Large intestine (tissue), 3 donors: ENCODE results near the gene POT1. TPM values are rescaled to one million over a fixed set of nuclear protein-coding genes. Genes with fewer than 3 reads are reported as not detected.

Experiments used
- DNase-seq, 2 donors: peaks; one replicate each; pipeline versions ENCODE4 v3.0.0 to v3.0.0-alpha.2; 2013
- H3K27ac ChIP-seq: one replicate; pipeline ENCODE4 v1.5.1; 2013; ENCODE audit warnings: low read length
- H3K27me3 ChIP-seq: 2 replicates; pipeline ENCODE4 v1.6.1; 2013; ENCODE audit warnings: low read length; ENCODE audit not compliant: control insufficient read depth, insufficient read depth
- H3K36me3 ChIP-seq: 2 replicates; pipeline ENCODE4 v1.6.1; 2013; ENCODE audit warnings: low read length; ENCODE audit not compliant: control insufficient read depth, insufficient read depth
- H3K4me1 ChIP-seq: one replicate; pipeline ENCODE4 v1.6.1; 2013; ENCODE audit warnings: low read length; ENCODE audit not compliant: control insufficient read depth, insufficient read depth
- H3K4me3 ChIP-seq: one replicate; pipeline ENCODE4 v1.5.1; 2013; ENCODE audit warnings: low read length
- H3K9me3 ChIP-seq: one replicate; pipeline ENCODE4 v1.6.1; 2013; ENCODE audit warnings: mild to moderate bottlenecking, low read depth, low read length, moderate library complexity; ENCODE audit not compliant: control insufficient read depth
- WGBS: methylation state at CpG from one replicate; pipeline ENCODE4 v1.1.5; 2013; ENCODE audit warnings: low lambda C conversion rate; ENCODE audit not compliant: insufficient coverage; 5-methylcytosine and 5-hydroxymethylcytosine counted together
- polyA plus RNA-seq: library from polyadenylated mRNA; unstranded; fragments of 120-200 nt; gene quantifications from one replicate; pipeline ENCODE4 v1.2.1, GENCODE V29; 2013

Gene POT1
- polyA plus RNA-seq, 1 donor: 18.2 TPM

DNA sequence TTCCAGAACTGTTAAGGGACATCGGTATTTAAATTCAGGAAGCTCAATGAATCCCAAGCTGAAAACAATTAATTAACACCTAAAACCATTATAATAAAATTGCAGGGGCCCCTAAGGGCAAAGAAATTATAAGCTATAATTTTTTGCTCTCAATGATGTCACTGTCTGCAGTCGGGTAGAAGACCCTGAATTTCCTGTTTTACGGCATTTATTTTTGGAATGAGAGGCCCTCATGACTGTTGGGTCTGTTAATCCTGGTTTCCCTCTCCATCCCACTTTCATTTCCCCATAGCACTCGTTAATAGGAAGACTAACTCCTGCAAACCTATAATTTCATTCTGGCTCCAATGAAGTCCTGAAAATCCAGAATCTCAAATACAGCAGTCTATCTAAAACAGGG lies 138.2 kb downstream of the POT1 start:
- Histone ChIP-seq H3K36me3 (no peaks in the 10 kb centered on the region), H3K4me3 (no peak overlapping the region), H3K27ac (no peak overlapping the region), H3K9me3 (no peaks in the 10 kb centered on the region), H3K4me1 (no peaks in the 10 kb centered on the region), H3K27me3 (no peaks in the 10 kb centered on the region)
- WGBS: no CpG with 5 or more reads among the region's 4 CpGs
- no peak for DNase-seq

DNA sequence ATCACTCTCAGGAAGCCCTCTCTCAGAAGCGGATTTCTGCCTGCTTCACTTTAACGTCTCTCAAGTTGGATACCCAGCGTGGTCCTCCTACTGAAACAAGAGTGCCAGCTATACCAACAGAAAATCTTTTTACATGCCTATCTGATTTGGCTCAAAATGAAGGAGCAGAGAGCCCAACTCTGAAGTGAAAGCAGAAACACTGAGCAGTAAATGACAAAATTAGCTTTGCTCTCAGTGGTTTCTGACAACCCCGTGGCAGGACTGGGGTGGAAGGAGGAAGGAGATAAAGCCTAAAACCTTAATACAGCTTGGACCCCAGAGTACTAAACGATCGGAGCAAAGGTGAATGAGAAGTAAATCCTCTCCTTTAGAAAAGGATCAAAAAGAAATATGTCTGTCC lies 139.0 kb downstream of the POT1 start:
- no peaks in the 10 kb centered on the region for H3K9me3 ChIP-seq
- H3K36me3 ChIP-seq: no peaks in the 10 kb centered on the region
- 90% methylated on average over 2 of the region's 6 CpGs for WGBS
- H3K4me1 ChIP-seq: no peaks in the 10 kb centered on the region
- no peak for DNase-seq
- no peak overlapping the region for H3K27ac ChIP-seq
- H3K27me3 ChIP-seq: no peaks in the 10 kb centered on the region
- H3K4me3 ChIP-seq: no peak overlapping the region

DNA sequence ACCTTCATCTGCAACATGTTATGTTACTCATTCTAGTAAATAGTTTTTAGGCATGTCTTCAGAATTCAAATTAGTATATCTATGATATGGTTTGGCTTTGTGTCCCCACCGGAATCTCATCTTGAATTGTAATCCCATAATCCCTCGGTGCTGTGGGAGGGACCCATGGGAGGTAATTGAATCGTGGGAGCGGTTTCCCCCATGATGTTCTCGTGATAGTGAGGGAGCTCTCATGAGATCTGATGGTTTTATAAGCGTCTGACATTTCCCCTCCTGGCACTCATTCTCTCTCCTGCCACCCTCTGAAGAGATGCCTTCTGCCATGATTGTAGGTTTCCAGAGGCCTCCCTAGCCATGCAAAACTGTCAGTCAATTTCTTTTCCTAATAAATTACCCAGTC lies 143.6 kb downstream of the POT1 start:
- no peaks in the 10 kb centered on the region for H3K36me3 ChIP-seq
- H3K9me3 ChIP-seq: no peaks in the 10 kb centered on the region
- no peak overlapping the region for H3K27ac ChIP-seq
- H3K4me3 ChIP-seq: no peak overlapping the region
- no peaks in the 10 kb centered on the region for H3K27me3 ChIP-seq
- no CpG with 5 or more reads among the region's 6 CpGs for WGBS
- no peak for DNase-seq
- peaks cover 2% of the 10 kb centered on the region for H3K4me1 ChIP-seq

DNA sequence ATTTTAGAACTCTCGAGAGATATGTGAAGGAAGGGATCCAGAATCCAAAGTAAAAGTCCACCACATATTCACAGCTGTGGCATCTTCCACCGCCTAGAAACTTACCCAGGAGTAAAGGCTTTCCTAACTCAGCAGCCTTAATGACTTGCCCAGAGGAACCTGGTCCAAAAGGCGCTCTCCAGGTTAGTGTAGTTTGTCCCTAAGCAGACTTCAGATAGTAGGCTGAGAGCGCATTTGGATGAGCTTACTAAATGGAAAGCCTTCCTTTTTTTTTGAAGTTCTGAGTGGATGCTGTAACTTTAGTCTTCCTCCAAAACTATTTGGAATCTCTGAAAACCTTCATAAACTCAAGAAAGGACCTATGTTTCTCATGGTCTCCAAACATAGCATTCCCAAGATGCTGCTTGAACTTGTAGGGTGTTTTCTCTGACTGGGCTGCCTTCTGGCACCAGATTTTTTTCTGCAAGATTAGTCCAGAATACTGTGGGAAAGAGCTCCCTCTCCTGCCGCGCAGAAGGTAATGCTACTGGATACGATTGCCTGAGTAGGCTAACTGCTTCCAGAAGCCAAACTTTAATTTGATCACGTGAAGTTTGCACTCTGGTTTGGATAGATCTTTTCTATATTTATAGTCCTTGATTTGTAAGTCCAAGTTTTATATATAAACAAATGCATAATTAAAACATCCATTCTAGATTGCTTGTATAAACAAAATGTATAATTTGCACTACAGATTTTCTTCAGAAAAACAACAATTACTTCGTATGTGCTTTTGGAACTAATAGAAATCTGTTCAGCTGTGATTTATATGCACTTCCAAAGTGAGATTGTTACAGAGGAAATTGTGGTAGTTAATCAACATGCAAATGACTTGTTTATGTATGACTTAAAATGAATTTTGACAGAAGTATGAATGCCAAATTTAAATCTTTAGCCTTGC lies 144.5 kb downstream of the POT1 start:
- DNase-seq: peak; percentile 31 to 35
- H3K27ac ChIP-seq: no peak overlapping the region
- WGBS: 17% methylated on average over 1 of the region's 9 CpGs

DNA sequence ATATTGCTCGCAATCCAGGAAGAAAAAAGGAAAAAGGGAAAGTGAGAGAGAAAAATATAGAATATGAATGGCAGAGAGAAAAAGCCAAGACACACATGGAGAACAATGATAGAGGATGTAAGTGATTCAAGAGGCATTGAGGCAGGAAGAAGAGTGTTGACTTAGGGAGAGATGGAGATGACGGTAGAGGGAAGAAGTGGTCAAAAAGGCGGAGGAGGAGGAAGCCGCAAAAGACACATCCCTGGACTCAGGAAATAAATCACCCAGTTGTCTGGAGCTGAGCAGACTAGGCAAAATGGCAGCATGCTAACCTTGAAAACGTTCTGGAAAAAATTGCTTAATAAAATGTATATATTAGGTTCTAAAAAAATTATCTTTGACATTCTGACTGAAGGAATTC lies 146.4 kb downstream of the POT1 start:
- WGBS: 89% methylated on average over 5 of the region's 5 CpGs
- no peaks in the 10 kb centered on the region for H3K9me3 ChIP-seq
- no peaks in the 10 kb centered on the region for H3K27me3 ChIP-seq
- DNase-seq: no peak
- no peak overlapping the region for H3K4me3 ChIP-seq
- no peak overlapping the region for H3K27ac ChIP-seq
- H3K4me1 ChIP-seq: peaks cover 2% of the 10 kb centered on the region
- H3K36me3 ChIP-seq: no peaks in the 10 kb centered on the region

More for the DNA sequence above, 144.5 kb downstream of the POT1 start:
- no peak overlapping the region for H3K4me3 ChIP-seq
- H3K9me3 ChIP-seq: no peaks in the 10 kb centered on the region
- no peaks in the 10 kb centered on the region for H3K36me3 ChIP-seq
- no peaks in the 10 kb centered on the region for H3K27me3 ChIP-seq
- H3K4me1 ChIP-seq: peaks cover 2% of the 10 kb centered on the region

DNA sequence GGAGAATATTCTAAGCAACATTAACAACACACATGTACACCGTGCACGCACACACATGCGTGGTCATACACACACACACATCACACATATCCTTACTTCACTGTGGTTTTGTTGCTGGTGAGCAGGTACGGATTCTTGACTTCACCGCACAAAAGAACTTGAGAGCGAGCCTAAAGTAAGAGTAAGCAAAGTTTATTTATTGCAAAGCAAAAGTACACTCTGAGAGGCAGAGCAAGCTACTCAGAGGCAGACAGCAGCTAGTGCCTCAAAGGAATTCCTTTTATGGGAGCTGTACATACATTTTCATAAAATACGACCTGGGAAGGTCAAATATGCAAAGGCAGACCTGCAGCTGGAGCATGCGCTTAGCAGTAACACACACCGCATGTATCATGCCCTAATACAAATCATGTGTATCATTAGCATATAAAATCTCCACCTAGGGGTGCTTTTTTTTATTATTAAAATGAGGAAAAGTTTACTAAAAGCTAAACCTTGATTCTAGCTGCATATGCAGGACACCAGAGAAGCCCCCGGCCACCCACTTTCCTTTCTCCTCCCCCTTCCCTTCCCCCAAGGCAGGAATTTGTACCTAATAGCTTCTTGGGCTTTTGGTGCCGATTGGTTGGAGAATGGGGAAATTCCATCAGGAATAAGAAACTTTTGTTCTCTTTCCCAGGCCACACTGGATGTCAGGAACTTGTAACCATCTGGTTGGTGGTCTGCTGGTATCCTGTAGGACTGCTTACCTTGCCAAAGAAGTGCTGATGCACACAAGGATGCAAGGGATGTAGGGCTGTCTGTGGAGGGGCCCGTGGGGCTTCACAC lies 147.5 kb downstream of the POT1 start:
- H3K27me3 ChIP-seq: no peaks in the 10 kb centered on the region
- no peak overlapping the region for H3K4me3 ChIP-seq
- H3K9me3 ChIP-seq: no peaks in the 10 kb centered on the region
- no peak overlapping the region for H3K27ac ChIP-seq
- WGBS: 74% methylated on average over 3 of the region's 12 CpGs
- no peaks in the 10 kb centered on the region for H3K36me3 ChIP-seq
- DNase-seq: no peak
- H3K4me1 ChIP-seq: peaks cover 2% of the 10 kb centered on the region

DNA sequence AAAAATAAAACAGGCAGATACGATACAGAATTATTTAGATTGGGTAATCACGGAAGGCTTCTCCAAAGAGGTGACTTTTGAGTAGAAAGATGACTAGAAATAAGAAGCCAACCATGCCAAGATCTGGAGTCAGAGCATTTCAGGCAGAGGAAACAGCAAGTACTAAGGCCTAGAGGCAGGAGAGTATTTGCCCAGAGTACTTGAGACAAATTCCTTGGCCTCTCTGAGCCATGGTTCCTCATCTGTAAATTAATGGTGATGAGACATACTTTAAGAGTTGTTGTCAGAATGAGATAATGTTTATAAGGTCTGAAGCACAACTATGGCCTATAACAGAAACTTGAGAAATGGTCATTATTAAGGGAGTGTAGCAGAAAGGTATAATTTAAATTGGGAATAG lies 148.2 kb downstream of the POT1 start:
- no peak for DNase-seq
- Histone ChIP-seq H3K36me3 (no peaks in the 10 kb centered on the region), H3K27me3 (no peaks in the 10 kb centered on the region), H3K9me3 (no peaks in the 10 kb centered on the region), H3K4me1 (peaks cover 2% of the 10 kb centered on the region), H3K27ac (no peak overlapping the region), H3K4me3 (no peak overlapping the region)
- no CpG with 5 or more reads among the region's 2 CpGs for WGBS

DNA sequence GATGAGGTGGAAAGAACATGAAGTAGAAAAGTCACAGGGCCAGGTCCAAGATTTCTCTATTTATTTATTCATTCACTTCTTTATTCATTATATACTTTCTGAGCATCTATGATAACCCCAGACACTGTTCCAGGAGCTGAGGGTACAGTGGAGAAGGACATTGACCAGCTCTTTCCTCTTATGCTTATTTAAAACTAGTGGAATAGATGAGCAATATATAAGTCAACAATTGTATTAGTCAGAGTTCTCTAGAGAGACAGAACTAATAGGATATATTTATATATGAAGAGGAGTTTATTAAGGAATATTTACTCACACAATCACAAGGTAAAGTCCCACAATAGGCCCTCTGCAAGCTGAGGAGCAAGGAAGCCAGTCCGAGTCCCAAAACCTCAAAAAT lies 149.0 kb downstream of the POT1 start:
- DNase-seq: no peak
- Histone ChIP-seq H3K4me1 (peaks cover 2% of the 10 kb centered on the region), H3K27me3 (no peaks in the 10 kb centered on the region), H3K9me3 (no peaks in the 10 kb centered on the region), H3K36me3 (no peaks in the 10 kb centered on the region), H3K27ac (no peak overlapping the region), H3K4me3 (no peak overlapping the region)
- no CpG with 5 or more reads among the region's 1 CpG for WGBS

DNA sequence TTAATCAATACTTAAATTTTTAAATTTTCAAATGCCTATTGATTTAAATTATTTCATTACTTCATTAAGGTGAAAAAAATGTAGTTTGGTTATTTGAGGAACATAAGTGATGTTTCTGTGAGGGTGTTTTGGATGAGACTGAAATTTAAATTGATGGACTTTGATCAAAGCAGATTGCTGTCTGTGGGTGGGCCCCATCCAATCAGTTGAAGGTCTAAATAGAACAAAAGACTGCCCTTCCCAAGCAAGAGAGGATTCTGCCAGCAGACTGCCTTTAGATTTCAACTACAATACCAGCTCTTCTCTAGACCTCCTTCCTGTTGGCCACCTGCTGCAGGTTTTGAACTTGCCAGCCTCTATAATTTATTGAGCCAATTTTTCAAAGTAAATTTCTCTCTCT lies 149.6 kb downstream of the POT1 start:
- Histone ChIP-seq H3K27me3 (no peaks in the 10 kb centered on the region), H3K4me3 (no peak overlapping the region), H3K36me3 (no peaks in the 10 kb centered on the region), H3K27ac (no peak overlapping the region), H3K4me1 (peaks cover 2% of the 10 kb centered on the region), H3K9me3 (no peaks in the 10 kb centered on the region)
- DNase-seq: no peak

DNA sequence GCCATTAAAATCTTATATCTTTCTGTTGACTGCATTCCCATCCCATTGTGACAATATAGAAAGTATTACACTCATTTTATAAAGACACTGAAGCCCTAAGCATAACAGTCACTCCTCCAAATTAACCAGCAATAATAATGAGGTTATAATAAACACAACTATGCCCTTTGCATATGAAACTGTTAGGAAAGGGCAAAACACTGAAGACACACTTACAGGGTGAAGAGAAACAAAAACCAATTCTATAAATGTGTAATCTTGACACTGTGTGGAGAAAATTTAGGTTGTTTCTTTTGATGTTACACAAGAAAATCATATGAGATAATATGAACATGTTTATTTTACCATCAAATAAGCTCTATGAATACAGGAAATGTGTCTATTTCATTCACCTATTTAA lies 150.0 kb downstream of the POT1 start:
- Histone ChIP-seq H3K9me3 (no peaks in the 10 kb centered on the region), H3K27me3 (no peaks in the 10 kb centered on the region), H3K27ac (no peak overlapping the region), H3K4me3 (no peak overlapping the region), H3K4me1 (peaks cover 2% of the 10 kb centered on the region), H3K36me3 (no peaks in the 10 kb centered on the region)
- no peak for DNase-seq
